NCI-H128 (cell line): ENCODE measurements around the gene TIGD3.

Experiments
- DNase-seq: peaks from one replicate; lab custom pipeline; 2025; ENCODE audit not compliant: unreplicated experiment; lab: John Stamatoyannopoulos, UW

The TIGD3 gene

GRCh38 chr11:65389294-65389980 lies 34.9 kb downstream of the TIGD3 start:
- DNase-seq = no peak

- DNase-seq = no peak
These were observed 35.8 kb downstream of the TIGD3 start for GRCh38 chr11:65390099-65390941.

- no peak for DNase-seq
These were observed 36.4 kb downstream of the TIGD3 start for GRCh38 chr11:65390996-65391395.

- no peak for DNase-seq
These were observed 37.8 kb downstream of the TIGD3 start for GRCh38 chr11:65392186-65392829.

GRCh38 chr11:65392899-65393298 lies 38.3 kb downstream of the TIGD3 start:
- DNase-seq = no peak

GRCh38 chr11:65393513-65394079 lies 39.0 kb downstream of the TIGD3 start:
- no peak for DNase-seq

- no peak for DNase-seq
These were observed 39.6 kb downstream of the TIGD3 start for GRCh38 chr11:65394125-65394536.

GRCh38 chr11:65395961-65396530 lies 41.5 kb downstream of the TIGD3 start:
- DNase-seq = no peak

GRCh38 chr11:65396769-65397745 lies 42.5 kb downstream of the TIGD3 start:
- no peak for DNase-seq

GRCh38 chr11:65398362-65398910 lies 43.9 kb downstream of the TIGD3 start:
- no peak for DNase-seq

- no peak for DNase-seq
These were observed 44.7 kb downstream of the TIGD3 start for GRCh38 chr11:65399249-65399648.

- no peak for DNase-seq
These were observed 45.3 kb downstream of the TIGD3 start for GRCh38 chr11:65399845-65400244.

- DNase-seq = no peak
These were observed 45.9 kb downstream of the TIGD3 start for GRCh38 chr11:65400307-65401072.

GRCh38 chr11:65401073-65401802 lies 46.7 kb downstream of the TIGD3 start:
- no peak for DNase-seq

GRCh38 chr11:65401803-65402248 lies 47.3 kb downstream of the TIGD3 start:
- no peak for DNase-seq

GRCh38 chr11:65402790-65403189 lies 48.2 kb downstream of the TIGD3 start:
- no peak for DNase-seq

- no peak for DNase-seq
These were observed 49.1 kb downstream of the TIGD3 start for GRCh38 chr11:65403607-65404121.

- DNase-seq = no peak
These were observed 49.7 kb downstream of the TIGD3 start for GRCh38 chr11:65404210-65404609.
